Heart right ventricle (tissue), 16 donors: Measurements from ENCODE around the gene FANK1. TPM values are rescaled to one million over a fixed set of nuclear protein-coding genes. Genes with fewer than 3 reads are reported as not detected.

Source experiments
- ATAC-seq, 8 donors: fragments of 200-7000 bp; cut with Tn5 transposase; one replicate each; pipeline ENCODE4 v1.9.1; 2020; ENCODE audit warnings: mild to moderate bottlenecking in 8 of 8, moderate library complexity in 8 of 8, moderate number of reproducible peaks in 1 of 8
- DNase-seq, 2 donors: peaks; one replicate each; pipeline ENCODE4 v3.0.0-alpha.2; 2020
- H3K27ac ChIP-seq, 10 donors: fragments of 200-600 bp; sonication (generic) in 2 of 10; one replicate each; pipeline versions ENCODE4 v1.5.0 to v1.8.0; 2020 to 2022; ENCODE audit warnings: mild to moderate bottlenecking in 3 of 10
- H3K27me3 ChIP-seq, 7 donors: fragments of 200-600 bp; one replicate each; pipeline ENCODE4 v1.8.0; 2021 to 2022; ENCODE audit warnings: mild to moderate bottlenecking in 2 of 7
- H3K36me3 ChIP-seq, 9 donors: fragments of 200-600 bp; sonication (generic) in 1 of 9; one replicate each; pipeline versions ENCODE4 v1.5.0 to v1.8.0; 2020 to 2022; ENCODE audit warnings: mild to moderate bottlenecking in 2 of 9
- H3K4me1 ChIP-seq, 9 donors: fragments of 200-600 bp; sonication (generic) in 1 of 9; one replicate each; pipeline versions ENCODE4 v1.5.0 to v1.8.0; 2020 to 2022; ENCODE audit warnings: mild to moderate bottlenecking in 4 of 9
- H3K4me3 ChIP-seq, 10 donors: fragments of 200-600 bp; sonication (generic) in 2 of 10; one replicate each; pipeline versions ENCODE4 v1.5.0 to v1.8.0; 2020 to 2022; ENCODE audit warnings: mild to moderate bottlenecking in 7 of 10, moderate library complexity in 2 of 10
- H3K9me3 ChIP-seq, 11 donors: fragments of 200-600 bp in 10 of 11; sonication (generic) in 2 of 11; one replicate each; pipeline versions ENCODE4 v1.5.0 to v1.8.0; 2013 to 2022; ENCODE audit warnings: mild to moderate bottlenecking in 2 of 11, control low read depth in 1 of 11, moderate library complexity in 1 of 11
- CTCF ChIP-seq, 9 donors: fragments of 200-600 bp; sonication (generic) in 2 of 9; IDR thresholded peaks; one replicate each; pipeline versions ENCODE4 v1.5.0 to v1.8.0; 2021 to 2022; ENCODE audit warnings: antibody characterized with exemption in 9 of 9, mild to moderate bottlenecking in 5 of 9, moderate library complexity in 1 of 9
- WGBS, 2 donors: extraction: QIAGEN DNeasy Blood & Tissue Kit; methylation state at CpG; one replicate each; pipeline ENCODE4 v1.1.7; 2013; ENCODE audit warnings: inconsistent platforms in 1 of 2; 5-methylcytosine and 5-hydroxymethylcytosine counted together
- intact Hi-C, 10 donors: fragments of 100-400 bp; cut with DNase I; formaldehyde crosslinking; loops; one replicate each; pipeline versions ENCODE4 v1.11.1 to v1.14.2; 2022
- polyA plus RNA-seq, 2 donors: library from polyadenylated mRNA; stranded (reverse); fragments of 200-250 nt; gene quantifications; one replicate each; pipeline ENCODE4 v1.2.3, GENCODE V29; 2013
- total RNA-seq, 10 donors: library from RNA; stranded (reverse); fragmentation: NEBNext Ultra II Directional in 3 of 10; extraction: Animal tissue kit (Norgen Biotek cat#: 25700) in 3 of 10; gene quantifications; one replicate each; pipeline versions ENCODE4 v1.2.1 to v1.2.4, GENCODE V29; 2021 to 2023
- donor health status: Arrhythmogenic right ventricular cardiomyopathy.
- donor health status: ischemic (EF 13 %, LVEDD 7.1; RV severe dilation, severe dysfunction).
- donor health status: healthy with polysubstance abuse.
- donor health status: DM: no; HTN: yes; CAD: no.
- donor health status: DM: no; HTN: no; CAD: no.
- donor health status: ischemic (EF 25% LVEDD 6.9; RV normal size, moderate dysfunction).
- donor health status: ischemic (EF 25% LVEDD 5.7; RV mildly dilated, moderate dysfunction).
- donor health status: healthy.
- donor health status: DM: yes; HTN: yes; CAD: no.
- donor health status: Ischemic cardiomyopathy.
- donor health status: ischemic (EF 35%, LVEDD 5.7; RV mildly dilated, moderate dysfunction).
- donor health status: nonischemic (EF 11% LVEDD 7.7; RV severe dilation, severe dysfunction).
- donor health status: DM: yes; HTN: yes; CAD: no.
- donor health status: PGD.
- donor health status: ischemic (EF 29% LVEDD 5.4; RV normal size, mild dysfunction).
- donor health status: nonischemic (EF 23%, LVEDD 6.1; RV moderate dilation, normal function).

Gene FANK1
- total and polyA plus RNA-seq, 12 donors: 0.40 to 1.2 (median 0.68) TPM; not detected in 3

GRCh38 chr10:126034586-126034985, 138.2 kb downstream of the FANK1 start:
- 94 to 99% methylated on average over 2 of the region's 2 CpGs for WGBS, 2 donors
- Histone ChIP-seq H3K4me3 (no peak overlapping the region), H3K4me1 (no peaks in the 10 kb centered on the region), H3K9me3 (peaks cover 0 to 27% (median 13%) of the 10 kb centered on the region in 11 donors), H3K27ac (no peak overlapping the region), H3K27me3 (no peaks in the 10 kb centered on the region), H3K36me3 (no peaks in the 10 kb centered on the region)
- intact Hi-C loops: loop anchor here in 1 of 10 donors (1.0 kb wide), 1 partner anchor 15 kb away; no protein-coding TSS in a partner anchor
- ATAC-seq (no peak), DNase-seq (no peak)
- no peak for TF ChIP-seq CTCF (IDR thresholded peaks at IDR 0.05)

GRCh38 chr10:126036515-126036914, 140.2 kb downstream of the FANK1 start:
- 85 to 86% methylated on average over 5 of the region's 5 CpGs for WGBS, 2 donors
- ATAC-seq: no peak
- no peak overlapping the region for H3K27ac ChIP-seq
- intact Hi-C loops: no loop called here
- no peak for DNase-seq
- peaks cover 0 to 27% (median 13%) of the 10 kb centered on the region in 11 donors for H3K9me3 ChIP-seq
- peaks cover 0 to 7% (median 4%) of the 10 kb centered on the region in 9 donors for H3K4me1 ChIP-seq
- no peak overlapping the region for H3K4me3 ChIP-seq
- no peak for TF ChIP-seq CTCF (IDR thresholded peaks at IDR 0.05)
- no peaks in the 10 kb centered on the region for H3K36me3 ChIP-seq
- no peaks in the 10 kb centered on the region for H3K27me3 ChIP-seq

- H3K27me3 ChIP-seq: no peaks in the 10 kb centered on the region
- WGBS, 2 donors: 87 to 90% methylated on average over 10 of the region's 10 CpGs
Observed at GRCh38 chr10:126037946-126038345, 141.6 kb downstream of the FANK1 start.

GRCh38 chr10:126041117-126041516, 144.8 kb downstream of the FANK1 start:
- Histone ChIP-seq H3K27ac (peak overlapping the region in 8 of 10 donors; percentile 16 to 78 (median 60)), H3K4me3 (no peak overlapping the region), H3K27me3 (no peaks in the 10 kb centered on the region), H3K9me3 (no peaks in the 10 kb centered on the region), H3K4me1 (peaks cover 4 to 33% (median 22%) of the 10 kb centered on the region in 9 donors), H3K36me3 (no peaks in the 10 kb centered on the region)
- ATAC-seq (no peak), DNase-seq (no peak)
- WGBS, 2 donors: 87 to 91% methylated on average over 4 of the region's 4 CpGs
- intact Hi-C loops: no loop called here
- TF ChIP-seq CTCF (IDR thresholded peaks at IDR 0.05): no peak

More at GRCh38 chr10:126037946-126038345, 141.6 kb downstream of the FANK1 start:
- H3K36me3 ChIP-seq: no peaks in the 10 kb centered on the region
- intact Hi-C loops: no loop called here
- DNase-seq (no peak), ATAC-seq (no peak)
- peaks cover 0 to 22% (median 12%) of the 10 kb centered on the region in 11 donors for H3K9me3 ChIP-seq
- no peak for TF ChIP-seq CTCF (IDR thresholded peaks at IDR 0.05)
- peaks cover 3 to 22% (median 18%) of the 10 kb centered on the region in 9 donors for H3K4me1 ChIP-seq
- H3K4me3 ChIP-seq: no peak overlapping the region
- no peak overlapping the region for H3K27ac ChIP-seq
